Trophoblast cell (in vitro differentiated cells and primary cell): ENCODE data around the gene TOPORS.

ENCODE experiments used
- DNase-seq, 2 donors: peaks; one replicate each; pipeline ENCODE4 v3.0.0-alpha.2; 2016
- H2AFZ ChIP-seq: 2 replicates; pipeline ENCODE4 v1.6.1; 2013; ENCODE audit warnings: low read length, moderate library complexity, mild to moderate bottlenecking; ENCODE audit not compliant: insufficient read depth, poor library complexity
- H2AK5ac ChIP-seq: 2 replicates; pipeline ENCODE4 v1.6.1; 2013; ENCODE audit warnings: mild to moderate bottlenecking, low read length
- H2BK120ac ChIP-seq: 2 replicates; pipeline ENCODE4 v1.6.1; 2013; ENCODE audit warnings: low read length, mild to moderate bottlenecking, moderate library complexity; ENCODE audit not compliant: insufficient read depth, poor library complexity
- H2BK12ac ChIP-seq: 2 replicates; pipeline ENCODE4 v1.6.1; 2013; ENCODE audit warnings: mild to moderate bottlenecking, low read length, moderate library complexity
- H2BK5ac ChIP-seq: 2 replicates; pipeline ENCODE4 v1.6.1; 2013; ENCODE audit warnings: low read length, low read depth, moderate library complexity, mild to moderate bottlenecking; ENCODE audit not compliant: poor library complexity
- H3K14ac ChIP-seq: 2 replicates; pipeline ENCODE4 v1.6.1; 2013; ENCODE audit warnings: mild to moderate bottlenecking, low read length
- H3K18ac ChIP-seq: 2 replicates; pipeline ENCODE4 v1.6.1; 2013; ENCODE audit warnings: mild to moderate bottlenecking, low read length
- H3K23ac ChIP-seq: 2 replicates; pipeline ENCODE4 v1.6.1; 2013; ENCODE audit warnings: low read length
- H3K27ac ChIP-seq: 2 replicates; pipeline ENCODE4 v1.5.1; 2013; ENCODE audit warnings: low read depth, mild to moderate bottlenecking, inconsistent platforms, low read length, moderate library complexity
- H3K27me3 ChIP-seq: 2 replicates; pipeline ENCODE4 v1.6.1; 2013; ENCODE audit warnings: inconsistent platforms, mild to moderate bottlenecking, low read length, moderate library complexity; ENCODE audit not compliant: insufficient read depth
- H3K36me3 ChIP-seq, 2 experiments: 1 replicate in 1 of 2; 2 replicates in 1 of 2; pipeline ENCODE4 v1.6.1; 2013; ENCODE audit warnings: low read length in 2 of 2, mild to moderate bottlenecking in 2 of 2, moderate library complexity in 1 of 2; ENCODE audit not compliant: insufficient read depth in 2 of 2, control insufficient read depth in 1 of 2
- H3K4ac ChIP-seq: 2 replicates; pipeline ENCODE4 v1.6.1; 2013; ENCODE audit warnings: low read depth, mild to moderate bottlenecking, low read length, moderate library complexity
- H3K4me1 ChIP-seq, 2 experiments: 1 replicate in 1 of 2; 2 replicates in 1 of 2; pipeline ENCODE4 v1.6.1; 2013; ENCODE audit warnings: low read length in 2 of 2, mild to moderate bottlenecking in 2 of 2, moderate library complexity in 1 of 2; ENCODE audit not compliant: insufficient read depth in 2 of 2, control insufficient read depth in 1 of 2
- H3K4me2 ChIP-seq: 2 replicates; pipeline ENCODE4 v1.6.1; 2013; ENCODE audit warnings: inconsistent platforms, mild to moderate bottlenecking, low read length, moderate library complexity
- H3K4me3 ChIP-seq: 2 replicates; pipeline ENCODE4 v1.5.1; 2013; ENCODE audit warnings: mild to moderate bottlenecking, low read depth, low read length, inconsistent platforms
- H3K79me1 ChIP-seq: one replicate; pipeline ENCODE4 v1.6.1; 2013; ENCODE audit warnings: low read length
- H3K79me2 ChIP-seq: 2 replicates; pipeline ENCODE4 v1.6.1; 2013; ENCODE audit warnings: low read length, mild to moderate bottlenecking; ENCODE audit not compliant: control insufficient read depth, insufficient read depth, poor library complexity
- H3K9ac ChIP-seq: 2 replicates; pipeline ENCODE4 v1.6.1; 2013; ENCODE audit warnings: mild to moderate bottlenecking, low read length
- H3K9me3 ChIP-seq: 2 replicates; pipeline ENCODE4 v1.6.1; 2013; ENCODE audit warnings: low read depth, mild to moderate bottlenecking, control low read depth, inconsistent platforms, low read length; ENCODE audit not compliant: insufficient read depth
- H4K12ac ChIP-seq: 2 replicates; pipeline ENCODE4 v1.6.1; 2013; ENCODE audit warnings: low read depth, mild to moderate bottlenecking, low read length, moderate library complexity
- H4K8ac ChIP-seq: 2 replicates; pipeline ENCODE4 v1.6.1; 2013; ENCODE audit warnings: low read depth, mild to moderate bottlenecking, low read length, moderate library complexity
- H4K91ac ChIP-seq: one replicate; pipeline ENCODE4 v1.6.1; 2013; ENCODE audit warnings: low read depth, mild to moderate bottlenecking, low read length, moderate library complexity
- WGBS: extraction: QIAGEN DNeasy Blood & Tissue Kit; methylation state at CpG from one replicate; pipeline ENCODE4 v1.1.7; 2013; ENCODE audit warnings: missing lambda C conversion rate; ENCODE audit not compliant: insufficient read length, insufficient coverage; ENCODE audit errors: extremely low coverage; 5-methylcytosine and 5-hydroxymethylcytosine counted together

The TOPORS gene

GRCh38 chr9:32565967-32566366 is 13.6 kb upstream of the TOPORS start:
- H4K91ac ChIP-seq: no peak overlapping the region
- H3K14ac ChIP-seq: no peak overlapping the region
- H2BK120ac ChIP-seq: no peak overlapping the region
- no peak overlapping the region for H4K8ac ChIP-seq
- no peak overlapping the region for H2AFZ ChIP-seq
- no CpG with 5 or more reads among the region's 6 CpGs for WGBS
- H3K9ac ChIP-seq: no peak overlapping the region
- no peak for DNase-seq
- no peak overlapping the region for H2AK5ac ChIP-seq
- peaks cover 2% of the 10 kb centered on the region for H3K9me3 ChIP-seq
- H3K23ac ChIP-seq: no peak overlapping the region
- no peak overlapping the region for H3K4ac ChIP-seq
- H2BK12ac ChIP-seq: no peak overlapping the region
- H3K27me3 ChIP-seq: no peaks in the 10 kb centered on the region
- H3K36me3 ChIP-seq: peaks cover 17 to 22% of the 10 kb centered on the region in 2 experiments
- no peaks in the 10 kb centered on the region for H3K79me1 ChIP-seq
- H3K27ac ChIP-seq: no peak overlapping the region
- H3K79me2 ChIP-seq: no peaks in the 10 kb centered on the region
- H3K4me1 ChIP-seq: no peaks in the 10 kb centered on the region
- H4K12ac ChIP-seq: no peak overlapping the region
- no peak overlapping the region for H2BK5ac ChIP-seq
- no peak overlapping the region for H3K18ac ChIP-seq
- no peak overlapping the region for H3K4me3 ChIP-seq
- H3K4me2 ChIP-seq: no peak overlapping the region

DNA sequence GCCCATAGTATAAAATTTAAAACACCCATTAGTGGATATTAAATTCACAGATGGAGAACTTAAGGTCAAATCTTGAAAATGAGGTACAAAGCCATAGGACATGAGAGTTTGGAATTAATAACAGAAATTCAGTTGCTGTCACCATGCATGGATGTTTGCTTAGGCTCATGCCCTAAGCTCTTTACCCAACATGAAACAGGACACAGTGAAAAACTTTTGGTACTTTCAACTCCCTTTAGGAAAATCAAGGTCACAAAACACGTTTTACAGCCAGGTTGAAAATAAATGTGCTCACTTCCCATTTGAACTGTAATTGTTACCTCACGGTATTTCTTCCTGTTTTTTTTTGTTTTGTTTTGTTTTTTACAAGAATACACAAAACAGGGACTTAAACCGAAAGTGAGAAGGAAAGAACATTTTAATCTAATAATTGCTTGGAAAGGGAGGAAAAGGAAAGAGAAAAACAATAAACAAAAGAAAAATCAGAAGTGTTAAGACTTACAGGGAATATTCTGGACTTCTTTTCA is 6.1 kb upstream of the TOPORS start:
- no peak overlapping the region for H3K27ac ChIP-seq
- H2BK120ac ChIP-seq: no peak overlapping the region
- H4K8ac ChIP-seq: no peak overlapping the region
- no peaks in the 10 kb centered on the region for H3K9me3 ChIP-seq
- H3K9ac ChIP-seq: no peak overlapping the region
- no CpG with 5 or more reads among the region's 3 CpGs for WGBS
- no peak overlapping the region for H4K91ac ChIP-seq
- no peak for DNase-seq
- no peak overlapping the region for H3K14ac ChIP-seq
- H2AFZ ChIP-seq: no peak overlapping the region
- no peak overlapping the region for H3K18ac ChIP-seq
- H3K4ac ChIP-seq: no peak overlapping the region
- no peaks in the 10 kb centered on the region for H3K4me1 ChIP-seq
- no peak overlapping the region for H4K12ac ChIP-seq
- H3K23ac ChIP-seq: no peak overlapping the region
- no peak overlapping the region for H2AK5ac ChIP-seq
- no peak overlapping the region for H3K4me2 ChIP-seq
- H3K79me2 ChIP-seq: no peaks in the 10 kb centered on the region
- no peak overlapping the region for H3K4me3 ChIP-seq
- H3K36me3 ChIP-seq: peaks cover 0 to 4% of the 10 kb centered on the region in 2 experiments
- no peak overlapping the region for H2BK5ac ChIP-seq
- H3K79me1 ChIP-seq: no peaks in the 10 kb centered on the region
- no peaks in the 10 kb centered on the region for H3K27me3 ChIP-seq
- no peak overlapping the region for H2BK12ac ChIP-seq

DNA sequence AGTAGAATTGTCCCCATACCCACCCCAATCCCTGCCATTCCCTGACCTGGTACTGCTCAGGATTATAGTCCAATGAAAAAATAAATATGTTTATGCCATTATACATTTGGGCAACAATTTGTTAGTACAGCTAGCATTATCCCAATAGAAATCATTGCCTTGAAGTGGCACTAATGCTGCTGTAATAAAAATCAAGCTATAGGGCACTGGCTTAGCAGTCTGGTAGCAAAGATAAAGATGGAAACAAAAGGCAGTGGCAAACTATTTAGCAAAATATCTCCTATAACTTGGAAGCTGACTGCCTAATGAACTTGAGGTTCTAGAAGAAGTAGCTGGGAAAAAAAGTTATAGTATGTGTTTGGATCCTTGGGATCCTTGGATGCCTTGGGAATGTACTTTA is 2.2 kb upstream of the TOPORS start:
- no peak overlapping the region for H4K12ac ChIP-seq
- no peak overlapping the region for H2BK120ac ChIP-seq
- peaks cover 16% of the 10 kb centered on the region for H3K79me1 ChIP-seq

DNA sequence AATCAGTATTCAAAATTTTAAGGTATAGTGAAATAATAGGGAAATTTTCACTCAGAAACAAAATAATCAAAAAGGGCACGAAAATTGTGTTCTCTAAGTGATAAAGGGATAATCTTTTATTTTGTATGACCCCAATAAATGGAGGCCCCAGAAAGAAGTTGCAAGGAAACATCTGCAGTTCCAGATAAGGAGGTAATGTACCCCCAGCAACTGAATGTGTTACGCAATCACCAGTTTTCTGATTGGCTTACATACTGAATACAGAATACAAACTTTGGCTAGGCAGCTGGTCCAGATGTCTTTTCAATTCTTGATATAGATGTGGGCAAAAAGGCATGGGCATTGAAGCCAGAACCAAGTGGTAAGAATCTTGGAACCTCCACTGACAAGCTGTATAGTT is 1.7 kb upstream of the TOPORS start:
- Histone ChIP-seq H3K9ac (no peak overlapping the region), H4K8ac (no peak overlapping the region), H2BK12ac (no peak overlapping the region), H3K18ac (no peak overlapping the region), H3K14ac (no peak overlapping the region), H3K79me1 (peaks cover 16% of the 10 kb centered on the region), H2BK5ac (no peak overlapping the region), H3K9me3 (no peaks in the 10 kb centered on the region), H4K12ac (no peak overlapping the region), H2AK5ac (no peak overlapping the region), H3K79me2 (peaks cover 7% of the 10 kb centered on the region), H4K91ac (no peak overlapping the region), H3K4me3 (no peak overlapping the region), H2BK120ac (no peak overlapping the region), H2AFZ (no peak overlapping the region), H3K4ac (no peak overlapping the region), H3K23ac (no peak overlapping the region), H3K27ac (no peak overlapping the region), H3K4me2 (no peak overlapping the region), H3K27me3 (no peaks in the 10 kb centered on the region), H3K36me3 (peaks cover 2 to 4% of the 10 kb centered on the region in 2 experiments), H3K4me1 (no peaks in the 10 kb centered on the region)
- DNase-seq: no peak
- no CpG with 5 or more reads among the region's 2 CpGs for WGBS

More for the DNA sequence above, 2.2 kb upstream of the TOPORS start:
- no peak for DNase-seq
- Histone ChIP-seq H2BK12ac (no peak overlapping the region), H2AK5ac (no peak overlapping the region), H3K27me3 (no peaks in the 10 kb centered on the region), H3K4ac (no peak overlapping the region), H3K27ac (no peak overlapping the region), H2BK5ac (no peak overlapping the region), H4K91ac (no peak overlapping the region), H3K14ac (no peak overlapping the region), H3K79me2 (peaks cover 7% of the 10 kb centered on the region), H3K23ac (no peak overlapping the region), H3K18ac (no peak overlapping the region), H3K9me3 (no peaks in the 10 kb centered on the region), H3K9ac (no peak overlapping the region), H3K4me1 (no peaks in the 10 kb centered on the region), H3K4me3 (no peak overlapping the region), H3K4me2 (no peak overlapping the region), H2AFZ (no peak overlapping the region), H4K8ac (no peak overlapping the region), H3K36me3 (peaks cover 0 to 4% of the 10 kb centered on the region in 2 experiments)
